IMR-90 (cell line): ENCODE results near the gene MEX3B. TPM values are rescaled to one million over a fixed set of nuclear protein-coding genes. Genes with fewer than 3 reads are reported as not detected.

Experiments
- ATAC-seq: fragments of 200-7000 bp; cut with Tn5 transposase; 2 replicates; pipeline ENCODE4 v1.9.1; 2020; ENCODE audit warnings: low read depth, mild to moderate bottlenecking, moderate library complexity
- BruUV-seq: library from RNA; stranded (reverse); fragments of 400-500 nt; replicated peaks from 2 replicates; lab custom pipeline; 2021; lab: Mats Ljungman, UMichigan
- CTCF ChIA-PET: fragments of 300-600 bp; formaldehyde crosslinking; extraction: SDS; loops from one replicate; lab custom pipeline; 2021; ENCODE audit warnings: antibody characterized with exemption; lab: Yijun Ruan, JAX
- POLR2A ChIA-PET: fragments of 300-600 bp; sonication (Branson Sonifier 250); formaldehyde crosslinking; loops from one replicate; lab custom pipeline; 2022; ENCODE audit warnings: antibody characterized with exemption; ENCODE audit not compliant: unreplicated experiment; lab: Charles Lee
- DNase-seq: peaks from one replicate; pipeline ENCODE4 v3.0.0; 2013
- H2AFZ ChIP-seq: replicated peaks from 2 replicates; pipeline ENCODE3; 2013; ENCODE audit warnings: low read length, mild to moderate bottlenecking; ENCODE audit not compliant: poor library complexity
- H2AK5ac ChIP-seq: 2 replicates; pipeline ENCODE4 v1.6.1; 2013; ENCODE audit warnings: low read depth, low read length, inconsistent platforms
- H2AK9ac ChIP-seq: replicated peaks from 2 replicates; pipeline ENCODE3; 2013; ENCODE audit warnings: mild to moderate bottlenecking, low read depth, low read length, moderate library complexity; ENCODE audit not compliant: poor library complexity
- H2BK120ac ChIP-seq: 2 replicates; pipeline ENCODE4 v1.6.1; 2013; ENCODE audit warnings: low read depth, low read length, inconsistent platforms
- H2BK15ac ChIP-seq: 3 replicates; pipeline ENCODE4 v1.6.1; 2013; ENCODE audit warnings: low read depth, low read length, inconsistent platforms
- H2BK20ac ChIP-seq: 2 replicates; pipeline ENCODE4 v1.6.1; 2013; ENCODE audit warnings: low read depth, mild to moderate bottlenecking, inconsistent platforms, low read length, moderate library complexity
- H2BK5ac ChIP-seq: 2 replicates; pipeline ENCODE4 v1.6.1; 2013; ENCODE audit warnings: mild to moderate bottlenecking, low read depth, low read length, inconsistent platforms; ENCODE audit not compliant: poor library complexity, severe bottlenecking
- H3K14ac ChIP-seq: replicated peaks from 2 replicates; pipeline ENCODE4 v1.6.1; 2013; ENCODE audit warnings: low read depth, low read length, inconsistent platforms
- H3K18ac ChIP-seq: 2 replicates; pipeline ENCODE4 v1.6.1; 2013; ENCODE audit warnings: low read depth, low read length, control low read depth
- H3K23ac ChIP-seq: 2 replicates; pipeline ENCODE4 v1.6.1; 2013; ENCODE audit warnings: low read depth, low read length, inconsistent platforms
- H3K27ac ChIP-seq: 2 replicates; pipeline ENCODE4 v1.5.1; 2013; ENCODE audit warnings: mild to moderate bottlenecking, control low read depth, low read length; ENCODE audit not compliant: insufficient read depth
- H3K27me3 ChIP-seq: 2 replicates; pipeline ENCODE4 v1.6.1; 2013; ENCODE audit warnings: low read length; ENCODE audit not compliant: control insufficient read depth, insufficient read depth
- H3K36me3 ChIP-seq: 2 replicates; pipeline ENCODE4 v1.6.1; 2013; ENCODE audit warnings: low read length, mixed read lengths; ENCODE audit not compliant: control insufficient read depth, insufficient read depth
- H3K4ac ChIP-seq: 2 replicates; pipeline ENCODE4 v1.6.1; 2013; ENCODE audit warnings: low read depth, low read length, inconsistent platforms
- H3K4me1 ChIP-seq: 2 replicates; pipeline ENCODE4 v1.6.1; 2013; ENCODE audit warnings: low read length, mixed read lengths; ENCODE audit not compliant: control insufficient read depth, insufficient read depth
- H3K4me2 ChIP-seq: 2 replicates; pipeline ENCODE4 v1.6.1; 2013; ENCODE audit warnings: low read depth, mild to moderate bottlenecking, control low read depth, low read length, moderate library complexity
- H3K4me3 ChIP-seq: 2 replicates; pipeline ENCODE4 v1.5.1; 2013; ENCODE audit warnings: low read depth, mild to moderate bottlenecking, control low read depth, low read length, moderate library complexity; ENCODE audit not compliant: insufficient read depth
- H3K56ac ChIP-seq: 2 replicates; pipeline ENCODE4 v1.6.1; 2013; ENCODE audit warnings: low read length, inconsistent platforms; ENCODE audit not compliant: insufficient read depth; ENCODE audit errors: extremely low read depth
- H3K79me1 ChIP-seq, 2 experiments: 2 replicates each; pipeline ENCODE4 v1.6.1; 2013; ENCODE audit warnings: low read length in 2 of 2, inconsistent platforms in 1 of 2, low read depth in 1 of 2
- H3K9ac ChIP-seq: 2 replicates; pipeline ENCODE4 v1.6.1; 2013; ENCODE audit warnings: low read depth, low read length, control low read depth
- H3K9me1 ChIP-seq: 2 replicates; pipeline ENCODE4 v1.6.1; 2013; ENCODE audit warnings: low read length, inconsistent platforms; ENCODE audit not compliant: insufficient read depth
- H3K9me3 ChIP-seq: 2 replicates; pipeline ENCODE4 v1.6.1; 2013; ENCODE audit warnings: low read length; ENCODE audit not compliant: control insufficient read depth, insufficient read depth
- H4K20me1 ChIP-seq: 2 replicates; pipeline ENCODE4 v1.6.1; 2013; ENCODE audit warnings: low read length, inconsistent platforms; ENCODE audit not compliant: insufficient read depth
- H4K5ac ChIP-seq: 2 replicates; pipeline ENCODE4 v1.6.1; 2013; ENCODE audit warnings: mild to moderate bottlenecking, low read depth, low read length, control low read depth
- H4K8ac ChIP-seq, 2 experiments: 2 replicates each; pipeline ENCODE4 v1.6.1; 2013; ENCODE audit warnings: low read depth in 2 of 2, low read length in 2 of 2, control low read depth in 1 of 2, inconsistent platforms in 1 of 2
- H4K91ac ChIP-seq: 2 replicates; pipeline ENCODE4 v1.6.1; 2013; ENCODE audit warnings: low read depth, low read length, inconsistent platforms; ENCODE audit not compliant: insufficient read depth
- CEBPB ChIP-seq: IDR thresholded peaks from 2 replicates; pipeline ENCODE4 v1.6.1; 2012; ENCODE audit warnings: low read depth, low read length, improper control_type of control experiment
- POLR2A ChIP-seq: IDR thresholded peaks from 2 replicates; pipeline ENCODE4 v1.6.1; 2012; ENCODE audit warnings: mild to moderate bottlenecking, low read depth, low read length
- WGBS, 2 experiments: methylation state at CpG; one replicate each; pipeline versions ENCODE4 v1.1.5 to v1.1.7; 2013; ENCODE audit warnings: missing lambda C conversion rate in 2 of 2; ENCODE audit not compliant: insufficient read length in 1 of 2; ENCODE audit errors: extremely low coverage in 2 of 2; 5-methylcytosine and 5-hydroxymethylcytosine counted together
- dilution Hi-C: fragments of 300-500 bp; cut with HindIII; formaldehyde crosslinking; loops from one replicate; pipeline ENCODE4 v1.14.3; 2018; ENCODE audit warnings: low sequenced_read_pairs; ENCODE audit not compliant: unreplicated experiment
- in situ Hi-C: fragments of 300-500 bp; cut with MboI; formaldehyde crosslinking; loops from 3 replicates; pipeline ENCODE4 v1.14.3; 2019; ENCODE audit warnings: low sequenced_read_pairs, inconsistent platforms, mixed read lengths
- intact Hi-C: fragments of 100-400 bp; cut with micrococcal nuclease; formaldehyde crosslinking; loops from 2 replicates; pipeline ENCODE4 v1.10.0; 2022
- polyA plus RNA-seq, 3 experiments: library from polyadenylated mRNA; depleted of rRNA; stranded (reverse); fragments of >200 nt; gene quantifications; 2 replicates each; pipeline ENCODE4 v1.2.3, GENCODE V29; 2012; ENCODE audit warnings: low replicate concordance in 1 of 3
- total RNA-seq: library from RNA; depleted of rRNA; stranded (reverse); fragments of >200 nt; gene quantifications from 2 replicates; pipeline ENCODE4 v1.2.3, GENCODE V29; 2012

Gene MEX3B
- total and polyA plus RNA-seq, 2 of the 4 experiments (the other 2 are of a cell fraction) = 3.6 to 12.9 TPM

GRCh38 chr15:82040862-82041261 lies 5.0 kb downstream of the MEX3B start:
- Histone ChIP-seq H3K4me3 (no peak overlapping the region), H3K14ac (no peak overlapping the region), H3K27me3 (no peaks in the 10 kb centered on the region), H4K20me1 (peaks cover 37% of the 10 kb centered on the region), H2BK120ac (no peak overlapping the region), H3K23ac (peak overlapping the region; percentile 56; the same call in 1 of the 2 replicates), H3K9ac (no peak overlapping the region), H3K4me2 (no peak overlapping the region), H2AK9ac (no peak overlapping the region), H2BK20ac (no peak overlapping the region), H2AK5ac (no peak overlapping the region), H3K36me3 (peaks cover 14% of the 10 kb centered on the region; the same call in 1 of the 2 replicates), H3K4ac (no peak overlapping the region), H2BK5ac (no peak overlapping the region), H3K4me1 (peaks cover 7% of the 10 kb centered on the region), H3K18ac (no peak overlapping the region), H4K8ac (no peak overlapping the region), H4K5ac (no peak overlapping the region), H3K79me1 (peaks cover 6 to 30% of the 10 kb centered on the region in 2 experiments; a peak in 3 of 4 replicates), H2BK15ac (no peak overlapping the region), H3K27ac (no peak overlapping the region), H4K91ac (no peak overlapping the region), H3K56ac (no peak overlapping the region), H3K9me3 (no peaks in the 10 kb centered on the region), H3K9me1 (peaks cover 5% of the 10 kb centered on the region; the same call in 1 of the 2 replicates), H2AFZ (peak overlapping the region; percentile 0)
- in situ Hi-C loops (loop anchor here (10.0 kb wide), 2 partner anchors 146 to 566 kb away; no protein-coding TSS in a partner anchor), dilution Hi-C loops (no loop called here), intact Hi-C loops (loop anchor here (10.0 kb wide), 1 partner anchor 216 kb away; no protein-coding TSS in a partner anchor)
- no TSS peak for BruUV-seq
- ChIA-PET POLR2A (no interaction called here), CTCF (no interaction called here)
- no peak for DNase-seq
- TF ChIP-seq CEBPB (no peak), POLR2A (peak; percentile 19; the same call in 1 of the 2 replicates)
- no peak for ATAC-seq
- no CpG with 5 or more reads among the region's 4 CpGs for WGBS, 2 experiments
